Measurements from ENCODE around the gene MPHOSPH9. TPM values are rescaled to one million over a fixed set of nuclear protein-coding genes. Genes with fewer than 3 reads are reported as not detected.

Gene MPHOSPH9
- polyA plus RNA-seq, 3 donors = 6.3 to 14.1 (median 9.2) TPM

- no peak overlapping the region for H3K4me3 Mint-ChIP-seq
- no peak overlapping the region for H3K4me2 ChIP-seq (replicated peaks; ENCODE audit: extremely low read depth, low read length, poor library complexity, severe bottlenecking)
- peaks cover 18 to 19% of the 10 kb centered on the region in 2 donors for H3K4me1 ChIP-seq (ENCODE audit: control insufficient read depth in 1 of 2, insufficient read depth in 2 of 2, low read length in 2 of 2)
- H3K27me3 ChIP-seq (ENCODE audit: control insufficient read depth in 2 of 2, insufficient read depth in 2 of 2, low read length in 2 of 2) = no peaks in the 10 kb centered on the region
- no peak for TF ChIP-seq CTCF (IDR thresholded peaks at IDR 0.05)
- intact Hi-C loops (cut with micrococcal nuclease) = no loop called here
- no CpG with 5 or more reads among the region's 7 CpGs for WGBS (ENCODE audit: insufficient coverage)
- peaks cover 0 to 10% of the 10 kb centered on the region in 2 donors for H3K36me3 ChIP-seq (replicated peaks in 1 of 2; ENCODE audit: control insufficient read depth in 1 of 2, insufficient read depth in 2 of 2, low read length in 2 of 2)
- H3K4me1 Mint-ChIP-seq = peaks cover 23% of the 10 kb centered on the region
- H3K9me3 Mint-ChIP-seq = peaks cover 0 to 11% (median 6%) of the 10 kb centered on the region in 7 donors
- H2AFZ ChIP-seq (ENCODE audit: insufficient read depth, low read depth, low read length, poor library complexity, severe bottlenecking) = no peak overlapping the region
- peak overlapping the region in 1 of 7 donors; percentile 18 for H3K27ac Mint-ChIP-seq
- no peak for DNase-seq
- H3K79me2 ChIP-seq (ENCODE audit: insufficient read depth, low read length) = peaks cover 57% of the 10 kb centered on the region
- no peak overlapping the region for H3K27ac ChIP-seq (ENCODE audit: low read depth in 1 of 2, low read length in 2 of 2)
- peaks cover 0 to 5% (median 3%) of the 10 kb centered on the region in 3 donors for H3K27me3 Mint-ChIP-seq (ENCODE audit: low read depth in 3 of 3)
- H4K20me1 ChIP-seq (ENCODE audit: insufficient read depth, low read length) = no peaks in the 10 kb centered on the region
- H3K9ac ChIP-seq (ENCODE audit: insufficient read depth, low read length, poor library complexity, severe bottlenecking) = no peak overlapping the region
- peaks cover 11 to 32% of the 10 kb centered on the region in 2 donors for H3K36me3 Mint-ChIP-seq
- no peak overlapping the region for H3K4me3 ChIP-seq (replicated peaks in 1 of 3; ENCODE audit: low read depth in 2 of 3, low read length in 3 of 3)
- H3K9me3 ChIP-seq (replicated peaks in 1 of 2; ENCODE audit: control insufficient read depth in 1 of 2, insufficient read depth in 1 of 2, low read length in 2 of 2) = peaks cover 0 to 4% of the 10 kb centered on the region in 2 donors
Measured at GRCh38 chr12:123243671-123244262, 10.8 kb upstream of the MPHOSPH9 start.

- H3K4me3 ChIP-seq (replicated peaks in 1 of 3; ENCODE audit: low read depth in 2 of 3, low read length in 3 of 3) = peak overlapping the region in 1 of 3 experiments; percentile 5
- no peak for TF ChIP-seq CTCF (IDR thresholded peaks at IDR 0.05)
- H4K20me1 ChIP-seq (ENCODE audit: insufficient read depth, low read length) = peaks cover 3% of the 10 kb centered on the region
- Mint-ChIP-seq H3K36me3 (peaks cover 3 to 17% of the 10 kb centered on the region in 2 donors), H3K4me1 (peaks cover 23% of the 10 kb centered on the region), H3K27ac (peak overlapping the region; percentile 69 to 91 (median 86)), H3K9me3 (peaks cover 0 to under 1% (median 0%) of the 10 kb centered on the region in 7 donors), H3K4me3 (peak overlapping the region; percentile 53 to 87), H3K27me3 (ENCODE audit: low read depth in 3 of 3) (peaks cover 0 to 5% (median 3%) of the 10 kb centered on the region in 3 donors)
- 27% methylated on average over 8 of the region's 11 CpGs for WGBS (ENCODE audit: insufficient coverage)
- peaks cover 18 to 19% of the 10 kb centered on the region in 2 donors for H3K4me1 ChIP-seq (ENCODE audit: control insufficient read depth in 1 of 2, insufficient read depth in 2 of 2, low read length in 2 of 2)
- peak overlapping the region; percentile 38 to 64 for H3K27ac ChIP-seq (ENCODE audit: low read depth in 1 of 2, low read length in 2 of 2)
- peaks cover 56% of the 10 kb centered on the region for H3K79me2 ChIP-seq (ENCODE audit: insufficient read depth, low read length)
- peaks cover 0 to 5% of the 10 kb centered on the region in 2 donors for H3K36me3 ChIP-seq (replicated peaks in 1 of 2; ENCODE audit: control insufficient read depth in 1 of 2, insufficient read depth in 2 of 2, low read length in 2 of 2)
- H3K27me3 ChIP-seq (ENCODE audit: control insufficient read depth in 2 of 2, insufficient read depth in 2 of 2, low read length in 2 of 2) = no peaks in the 10 kb centered on the region
- H3K4me2 ChIP-seq (replicated peaks; ENCODE audit: extremely low read depth, low read length, poor library complexity, severe bottlenecking) = peak overlapping the region; percentile 21
- peak overlapping the region; percentile 68 for H2AFZ ChIP-seq (ENCODE audit: insufficient read depth, low read depth, low read length, poor library complexity, severe bottlenecking)
- peak in 2 of 3 donors; percentile 20 to 24 for DNase-seq
- intact Hi-C loops (cut with micrococcal nuclease) = no loop called here
- H3K9ac ChIP-seq (ENCODE audit: insufficient read depth, low read length, poor library complexity, severe bottlenecking) = peak overlapping the region; percentile 12
- H3K9me3 ChIP-seq (replicated peaks in 1 of 2; ENCODE audit: control insufficient read depth in 1 of 2, insufficient read depth in 1 of 2, low read length in 2 of 2) = no peaks in the 10 kb centered on the region
Measured at GRCh38 chr12:123242116-123242904, 9.4 kb upstream of the MPHOSPH9 start.

Measured in CD14-positive monocyte (primary cell).